ENCODE data around the gene CAMKK2. TPM values are rescaled to one million over a fixed set of nuclear protein-coding genes. Genes with fewer than 3 reads are reported as not detected.
"Not testable (repeated sequence)": the region's sequence is repeated elsewhere in the genome, so short reads cannot be mapped to it uniquely, and the experiment has no call there.

The CAMKK2 gene
- total and polyA plus RNA-seq, 2 of the 4 experiments (the other 2 are of a cell fraction): 15.2 to 24.7 TPM

- WGBS, 2 experiments (ENCODE audit: extremely low coverage in 2 of 2, insufficient read length in 1 of 2): no CpG with 5 or more reads among the region's 6 CpGs
- POLR2A ChIA-PET (ENCODE audit: unreplicated experiment); H3K4me3 ChIP-seq (ENCODE audit: insufficient read depth, low read depth, low read length); H2BK15ac ChIP-seq (ENCODE audit: low read depth, low read length); ATAC-seq (ENCODE audit: low read depth); H3K14ac ChIP-seq (replicated peaks; ENCODE audit: low read depth, low read length); H4K5ac ChIP-seq (ENCODE audit: low read depth, low read length); H3K4me1 ChIP-seq (ENCODE audit: control insufficient read depth, insufficient read depth, low read length); H2AFZ ChIP-seq (replicated peaks; ENCODE audit: low read length, poor library complexity); H3K27ac ChIP-seq (ENCODE audit: insufficient read depth, low read length); H3K23ac ChIP-seq (ENCODE audit: low read depth, low read length); DNase-seq; H3K27me3 ChIP-seq (ENCODE audit: control insufficient read depth, insufficient read depth, low read length); H2BK20ac ChIP-seq (ENCODE audit: low read depth, low read length); H4K91ac ChIP-seq (ENCODE audit: insufficient read depth, low read depth, low read length); H4K20me1 ChIP-seq (ENCODE audit: insufficient read depth, low read length); H3K9ac ChIP-seq (ENCODE audit: low read depth, low read length); H2AK9ac ChIP-seq (replicated peaks; ENCODE audit: low read depth, low read length, poor library complexity); H3K56ac ChIP-seq (ENCODE audit: extremely low read depth, insufficient read depth, low read length); BruUV-seq (replicated peaks); H3K4ac ChIP-seq (ENCODE audit: low read depth, low read length); H3K36me3 ChIP-seq (ENCODE audit: control insufficient read depth, insufficient read depth, low read length); H2BK5ac ChIP-seq (ENCODE audit: low read depth, low read length, poor library complexity, severe bottlenecking); H3K79me1 ChIP-seq (ENCODE audit: low read depth in 1 of 2, low read length in 2 of 2); H2BK120ac ChIP-seq (ENCODE audit: low read depth, low read length); H3K9me3 ChIP-seq (ENCODE audit: control insufficient read depth, insufficient read depth, low read length); in situ Hi-C loops (cut with MboI; ENCODE audit: low sequenced_read_pairs); H3K9me1 ChIP-seq (ENCODE audit: insufficient read depth, low read length); CTCF ChIA-PET; H3K18ac ChIP-seq (ENCODE audit: low read depth, low read length); intact Hi-C loops (cut with micrococcal nuclease); H4K8ac ChIP-seq (ENCODE audit: low read depth in 2 of 2, low read length in 2 of 2); H2AK5ac ChIP-seq (ENCODE audit: low read depth, low read length); dilution Hi-C loops (cut with HindIII; ENCODE audit: low sequenced_read_pairs, unreplicated experiment); H3K4me2 ChIP-seq (ENCODE audit: low read depth, low read length): not testable (repeated sequence)
Observed at GRCh38 chr12:121201140-121201539, 95.4 kb downstream of the CAMKK2 start.
